ENCODE data around the gene MRGPRF.
A peak's percentile ranks its signal among the peaks of the same experiment; 100 is the strongest.

The MRGPRF gene

GRCh38 chr11:68963779-68964178 lies 49.3 kb downstream of the MRGPRF start:
- DNase-seq (ENCODE audit: low spot score) = no peak

- no peak for DNase-seq (ENCODE audit: low spot score)
These were observed 50.4 kb downstream of the MRGPRF start for GRCh38 chr11:68962527-68963250.

GRCh38 chr11:68961245-68961644 lies 51.8 kb downstream of the MRGPRF start:
- peak; percentile 19 for DNase-seq (ENCODE audit: low spot score)

GRCh38 chr11:68960294-68961071 lies 52.6 kb downstream of the MRGPRF start:
- DNase-seq (ENCODE audit: low spot score) = peak; percentile 16

GRCh38 chr11:68959465-68960293 lies 53.4 kb downstream of the MRGPRF start:
- peak; percentile 21 for DNase-seq (ENCODE audit: low spot score)

GRCh38 chr11:68958211-68958610 lies 54.8 kb downstream of the MRGPRF start:
- no peak for DNase-seq (ENCODE audit: low spot score)

GRCh38 chr11:68956547-68957254 lies 56.3 kb downstream of the MRGPRF start:
- no peak for DNase-seq (ENCODE audit: low spot score)

- DNase-seq (ENCODE audit: low spot score) = no peak
These were observed 56.9 kb downstream of the MRGPRF start for GRCh38 chr11:68956142-68956541.

GRCh38 chr11:68955607-68955958 lies 57.5 kb downstream of the MRGPRF start:
- no peak for DNase-seq (ENCODE audit: low spot score)

GRCh38 chr11:68954836-68955606 lies 58.0 kb downstream of the MRGPRF start:
- DNase-seq (ENCODE audit: low spot score) = no peak
